NCI-H1436 treated with DMSO at 0.1 percent for 48 hours (cell line): ENCODE measurements around the gene PLSCR5.

Source experiments
- DNase-seq: peaks from one replicate; lab custom pipeline; 2025; lab: John Stamatoyannopoulos, UW

The PLSCR5 gene

GRCh38 chr3:146605106-146605505 is at the start of gene PLSCR5:
PLSCR5 (minus strand) TSS chr3:146605346; CDS start chr3:146605212, 134 bp downstream.
- no peak for DNase-seq

- DNase-seq = no peak
Measured at GRCh38 chr3:146653978-146654377, 48.8 kb upstream of the PLSCR5 start.

DNA sequence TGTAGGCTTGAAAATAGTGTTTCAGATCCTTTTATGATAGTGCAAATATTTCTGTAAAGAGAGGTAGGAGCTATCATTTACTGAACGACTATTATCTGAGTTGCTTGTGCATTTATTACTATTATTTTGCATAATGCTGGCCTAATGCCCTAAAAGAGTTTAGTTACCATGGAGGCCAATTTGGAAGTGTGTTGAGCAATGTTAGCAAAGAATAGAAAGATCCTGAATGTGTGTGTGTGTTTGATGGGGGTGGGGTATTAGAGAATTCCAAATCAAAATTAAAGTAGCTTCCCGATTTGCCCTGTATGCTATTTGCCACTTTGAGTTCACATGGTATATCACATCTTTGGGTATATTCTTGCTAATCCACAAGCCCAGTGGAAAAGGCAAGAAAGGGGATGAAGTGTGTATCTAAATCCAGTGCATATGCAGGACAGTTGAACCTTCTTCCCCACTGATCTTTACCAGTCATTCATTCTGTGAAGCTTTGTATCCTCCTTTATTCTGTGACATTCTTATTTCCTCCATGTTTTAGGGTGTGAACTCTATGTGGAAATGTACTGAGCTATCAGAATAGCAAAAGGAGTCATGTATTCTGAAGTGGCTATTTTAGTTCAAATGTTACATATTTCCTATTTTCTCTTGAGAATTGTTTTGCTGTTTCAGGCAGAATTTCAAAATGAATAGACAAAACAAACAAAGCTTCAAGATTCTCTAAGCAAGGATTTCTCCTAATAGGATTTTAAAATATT is 45.7 kb upstream of the PLSCR5 start:
- no peak for DNase-seq

DNA sequence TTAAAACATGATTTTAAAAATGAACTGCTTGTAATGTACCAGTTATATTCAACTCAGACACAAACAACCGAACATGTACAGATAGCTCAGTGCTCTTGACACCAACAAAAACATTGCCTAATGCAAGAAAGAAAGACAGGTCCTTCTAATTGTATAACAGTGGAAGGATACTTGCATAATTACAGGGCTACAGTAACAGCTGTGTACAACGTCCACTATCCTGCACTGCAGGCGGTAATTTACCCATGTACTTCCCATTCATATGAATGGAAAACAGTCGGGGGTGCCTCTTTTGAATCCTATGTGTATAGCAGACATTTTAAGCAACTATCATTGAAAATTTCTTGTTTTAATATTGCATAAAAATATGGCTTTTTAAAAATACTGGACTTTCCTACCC is 41.1 kb upstream of the PLSCR5 start:
- no peak for DNase-seq

- peak; percentile 4 for DNase-seq
Measured at GRCh38 chr3:146640955-146641867, 36.1 kb upstream of the PLSCR5 start.

DNA sequence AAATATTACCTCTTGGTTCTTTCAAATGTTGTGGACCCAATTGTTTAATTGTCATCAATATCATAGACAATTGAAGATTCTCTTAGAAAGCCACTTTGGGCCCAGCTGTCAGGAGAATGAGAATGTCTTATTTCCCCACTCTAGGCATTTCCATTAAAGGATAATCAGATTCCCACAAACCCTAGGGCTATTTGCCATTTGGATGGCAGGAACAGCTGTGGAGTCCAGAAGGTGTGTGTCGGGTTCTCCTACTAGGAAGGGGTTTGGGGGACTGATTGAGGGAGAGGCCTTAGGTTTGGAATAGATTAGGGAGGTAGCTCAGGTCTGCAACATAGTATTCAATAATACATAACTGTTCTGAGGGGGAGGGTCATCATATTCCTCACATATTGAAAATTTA is 35.2 kb upstream of the PLSCR5 start:
- DNase-seq = no peak

DNA sequence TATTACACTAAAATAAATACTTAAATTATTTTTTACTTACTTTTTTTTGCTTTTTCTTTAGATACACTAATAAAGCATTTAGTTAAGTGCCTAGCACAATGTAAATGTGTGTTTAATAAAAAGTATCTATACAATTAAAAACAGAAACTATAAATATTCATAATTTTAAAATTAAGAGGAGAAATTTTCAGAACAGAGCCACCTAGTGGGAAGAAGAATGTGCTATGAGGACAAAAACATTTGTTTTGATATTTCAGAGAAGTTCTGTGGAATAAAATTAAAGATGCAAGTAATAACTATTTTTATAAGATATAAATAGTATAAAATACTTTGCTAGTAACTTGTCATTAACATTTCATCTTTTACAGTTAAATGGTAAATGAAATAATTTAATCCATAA is 33.6 kb upstream of the PLSCR5 start:
- DNase-seq = no peak

DNA sequence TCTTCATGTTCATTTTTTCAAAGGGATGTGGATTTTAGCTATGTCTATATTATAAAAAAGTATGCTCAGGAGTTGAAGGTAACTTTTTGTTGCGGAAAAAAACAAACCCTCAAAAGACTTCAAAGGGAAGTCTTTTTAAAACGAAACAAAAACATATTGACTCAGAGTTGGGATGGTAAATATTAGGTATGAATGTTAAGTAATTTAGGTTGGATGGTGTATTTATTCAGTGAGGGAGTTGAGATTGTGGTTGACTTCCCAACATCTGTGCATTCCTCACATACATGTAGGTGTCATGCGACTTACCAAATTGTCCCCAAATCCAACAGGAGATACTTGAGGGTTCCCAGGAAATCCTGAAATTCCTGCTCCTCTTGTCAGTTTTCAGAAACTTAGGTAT is 32.7 kb upstream of the PLSCR5 start:
- DNase-seq = no peak

DNA sequence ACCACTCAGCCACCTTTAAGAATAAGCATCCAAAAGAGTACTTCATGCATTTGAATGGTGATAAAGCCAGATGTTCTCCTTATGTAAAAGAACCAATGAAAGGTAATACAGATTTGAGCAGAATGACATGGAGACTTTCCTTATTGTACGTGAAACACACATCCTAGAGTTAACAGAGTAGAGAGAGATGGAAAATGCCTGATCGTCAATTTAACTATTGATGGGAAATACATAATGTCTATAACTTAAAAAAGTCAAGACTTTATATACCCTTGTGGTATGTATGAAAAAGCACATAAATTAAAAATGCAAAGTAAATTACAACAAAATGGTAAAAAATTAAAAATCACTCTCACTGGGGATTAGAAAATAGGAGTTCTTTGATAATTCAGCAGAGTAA is 31.7 kb upstream of the PLSCR5 start:
- no peak for DNase-seq

DNA sequence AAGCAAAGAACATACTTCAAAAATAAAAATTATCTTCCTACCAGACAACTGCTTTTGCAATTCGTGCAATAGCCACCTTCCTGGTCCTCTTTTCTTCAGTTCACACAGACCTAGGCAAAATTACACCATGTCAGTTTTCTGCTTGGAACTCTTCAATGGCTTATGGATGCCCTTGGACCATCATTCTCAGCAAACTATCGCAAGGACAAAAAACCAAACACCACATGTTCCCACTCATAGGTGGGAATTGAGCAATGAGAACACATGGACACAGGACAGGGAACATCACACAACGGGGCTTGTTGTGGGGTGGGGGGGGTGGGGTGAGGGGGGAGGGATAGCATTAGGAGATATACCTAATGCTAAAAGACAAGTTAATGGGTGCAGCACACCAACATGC is 29.2 kb upstream of the PLSCR5 start:
- no peak for DNase-seq

- no peak for DNase-seq
Measured at GRCh38 chr3:146628671-146629070, 23.5 kb upstream of the PLSCR5 start.

DNA sequence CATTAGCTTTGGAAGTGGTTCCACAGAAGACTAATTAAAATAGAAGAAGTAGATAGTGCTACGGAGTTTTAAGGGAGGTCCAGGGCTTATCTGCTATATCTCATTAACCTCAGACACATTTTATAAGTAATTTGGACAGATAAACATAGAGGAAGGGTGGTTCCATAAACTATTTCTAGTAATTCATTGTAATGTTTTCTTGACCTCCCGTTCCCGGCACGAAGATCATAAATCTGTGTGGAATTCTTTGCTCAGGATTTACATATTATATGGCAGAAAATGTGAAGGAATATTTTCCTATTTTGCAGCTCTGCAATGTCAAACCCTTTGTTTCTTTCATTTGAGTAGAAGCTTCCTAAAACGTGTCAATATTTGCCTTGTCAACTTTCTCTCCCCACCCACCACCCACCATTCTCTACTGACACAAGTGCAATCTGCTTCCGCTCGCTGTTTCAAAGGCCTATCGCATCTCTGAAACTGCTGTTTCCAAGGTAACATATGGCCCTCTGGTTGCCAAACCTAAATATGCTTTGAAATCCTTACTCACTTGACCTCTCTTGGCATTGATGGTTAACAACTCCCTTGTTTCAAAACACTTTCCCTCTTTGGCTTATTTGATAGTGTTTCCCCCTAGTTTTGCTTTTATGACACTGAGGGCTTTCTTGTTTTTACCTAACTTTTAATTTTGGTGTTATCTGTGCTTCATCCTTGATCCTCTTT is 21.4 kb upstream of the PLSCR5 start:
- no peak for DNase-seq

DNA sequence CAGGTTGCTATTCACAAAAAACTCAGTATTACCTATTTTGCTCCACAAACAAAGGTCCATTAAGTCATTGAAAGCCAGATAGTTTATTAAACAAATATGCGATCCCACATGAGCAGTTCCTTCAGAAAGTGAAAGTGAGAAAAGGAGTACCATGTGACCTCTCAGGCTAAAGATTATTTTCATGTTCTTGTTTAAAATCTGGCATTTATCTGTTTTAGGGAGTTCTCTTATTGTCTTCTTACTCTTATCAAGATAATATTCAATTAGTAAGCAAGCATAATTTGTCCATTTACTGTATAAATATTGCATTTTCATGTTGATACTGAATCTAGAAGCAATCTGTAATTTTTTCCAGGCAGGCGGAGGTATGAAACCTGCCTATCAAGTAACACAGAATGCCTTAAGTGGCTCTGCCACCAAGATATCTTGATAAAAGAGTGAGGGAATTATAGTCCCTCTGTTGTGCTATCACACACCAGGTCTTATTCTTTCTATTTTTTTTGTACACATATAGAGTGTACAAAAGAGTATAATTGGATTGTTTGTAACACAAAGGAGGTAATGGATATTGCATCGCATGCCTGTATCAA is 20.1 kb upstream of the PLSCR5 start:
- DNase-seq = peak; percentile 6

- no peak for DNase-seq
Measured at GRCh38 chr3:146621723-146622122, 16.6 kb upstream of the PLSCR5 start.

DNA sequence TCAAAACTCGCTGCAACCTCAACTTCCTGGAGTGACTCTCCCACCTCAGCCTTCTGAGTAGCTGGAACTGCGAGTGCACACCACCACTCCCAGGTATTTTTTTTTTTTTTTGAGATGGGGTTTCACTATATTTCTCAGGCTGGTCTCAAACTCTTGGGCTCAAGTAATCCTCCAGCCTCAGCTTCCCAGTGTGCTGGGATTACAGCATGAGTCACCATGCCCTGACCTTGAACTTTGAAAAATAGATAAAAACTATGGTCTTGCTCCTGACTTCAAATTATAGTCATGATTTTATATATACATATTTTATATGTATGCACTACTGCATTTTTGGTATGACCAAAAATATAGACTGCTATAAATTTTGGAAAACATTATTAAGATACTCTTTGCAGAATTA is 6.9 kb upstream of the PLSCR5 start:
- DNase-seq = no peak

DNA sequence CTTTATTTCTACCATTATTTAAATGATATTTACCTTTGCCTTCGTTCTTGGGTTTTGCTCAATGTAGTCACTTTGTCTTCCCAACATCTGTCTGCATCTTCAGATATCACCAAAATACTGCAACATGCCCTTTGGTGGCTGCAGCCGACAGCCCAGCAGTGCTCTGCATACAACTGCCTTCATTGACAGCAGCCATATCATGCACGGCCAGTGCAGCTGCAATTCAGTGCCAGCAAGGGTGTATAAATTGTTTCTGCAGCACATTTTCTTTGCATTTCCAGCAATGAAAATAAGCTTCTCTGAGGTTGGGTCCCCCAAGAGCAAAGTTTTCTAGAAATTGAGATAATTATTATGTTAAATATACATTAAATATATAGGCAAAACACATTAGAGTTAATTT is 6.0 kb upstream of the PLSCR5 start:
- DNase-seq = no peak

DNA sequence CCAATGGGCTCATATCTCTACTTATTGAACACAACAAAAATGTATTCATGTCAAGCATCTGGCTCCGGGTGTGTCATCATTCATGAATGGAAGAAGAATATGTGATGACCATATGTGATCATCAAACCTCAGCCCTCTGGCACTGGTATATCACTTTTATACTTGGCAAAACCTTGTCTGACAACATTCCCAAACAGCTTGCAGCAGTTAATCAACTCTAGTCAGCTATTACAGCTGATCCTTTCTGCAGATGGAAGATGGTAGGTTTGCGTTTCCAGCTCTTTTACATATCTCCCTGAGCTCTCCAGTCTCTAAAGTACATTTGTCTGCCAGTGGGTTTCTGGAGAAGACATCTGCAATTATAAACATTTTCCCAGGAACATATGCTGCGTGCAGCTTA is 6.6 kb downstream of the PLSCR5 start:
- DNase-seq = no peak

GRCh38 chr3:146594843-146595482 is 10.2 kb downstream of the PLSCR5 start:
- DNase-seq = no peak

DNA sequence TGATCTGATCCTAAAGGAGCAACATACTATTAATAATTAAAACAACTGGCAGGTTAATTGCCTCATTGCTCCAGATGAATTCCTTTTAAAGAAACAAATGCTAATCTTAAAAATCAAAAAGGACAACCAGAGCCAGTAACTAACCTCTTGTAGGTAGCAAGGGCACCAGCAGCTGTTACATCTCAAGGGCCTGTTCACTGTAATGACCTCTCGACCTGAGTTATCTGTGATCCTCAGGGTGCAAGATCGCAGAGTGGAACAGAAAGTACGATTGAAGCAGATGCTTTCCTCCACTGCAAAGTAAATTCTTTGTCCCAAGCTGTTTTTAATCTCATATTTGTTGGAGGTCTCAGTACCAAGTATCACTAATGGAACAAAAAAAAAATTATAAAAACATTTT is 11.4 kb downstream of the PLSCR5 start:
- no peak for DNase-seq

DNA sequence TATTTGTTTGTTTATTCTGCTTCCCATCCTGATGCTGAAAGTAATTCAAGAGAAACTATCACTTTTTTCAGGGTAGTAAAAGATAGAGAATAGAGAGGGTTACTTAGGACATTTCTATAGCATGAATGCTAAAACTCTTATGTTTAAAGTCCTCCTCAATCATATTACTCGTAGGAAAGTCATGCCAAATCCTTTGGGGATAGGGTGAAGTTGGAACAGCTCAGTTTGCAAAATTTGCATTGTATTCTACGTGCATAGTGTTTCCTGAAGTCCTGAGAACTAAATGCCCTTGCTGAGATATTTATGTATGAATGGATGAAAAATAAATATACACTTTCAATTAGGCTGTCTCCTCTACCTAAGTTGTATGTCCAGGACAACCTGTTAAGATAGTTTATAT is 14.6 kb downstream of the PLSCR5 start:
- DNase-seq = no peak

GRCh38 chr3:146589899-146590508 is 15.1 kb downstream of the PLSCR5 start:
- no peak for DNase-seq
